ENCODE measurements around the gene ASGR2. TPM values are rescaled to one million over a fixed set of nuclear protein-coding genes. Genes with fewer than 3 reads are reported as not detected.

ASGR2 gene
- total and polyA plus RNA-seq, 8 donors, result 0.73 to 2.2 (median 1.4) TPM; not detected in 5

- Histone ChIP-seq H3K27ac (no peak overlapping the region), H3K4me3 (no peak overlapping the region), H3K4me1 (peaks cover 0 to 26% (median 12%) of the 10 kb centered on the region in 4 donors), H3K27me3 (peaks cover 0 to 91% (median 14%) of the 10 kb centered on the region in 3 donors), H3K9me3 (no peaks in the 10 kb centered on the region), H3K36me3 (no peaks in the 10 kb centered on the region)
- DNase-seq, result no peak
- no peak for TF ChIP-seq POLR2AphosphoS5 (IDR thresholded peaks at IDR 0.05)
- TF ChIP-seq CTCF (IDR thresholded peaks at IDR 0.05), result no peak
- TF ChIP-seq EP300 (IDR thresholded peaks at IDR 0.05), result no peak
- no peak for TF ChIP-seq POLR2A (IDR thresholded peaks at IDR 0.05)
- 33 to 46% (median 43%) methylated on average over 13 of the region's 13 CpGs for WGBS, 5 donors
- intact Hi-C loops (cut with DNase I; ENCODE audit: low total_unique reads), result loop anchor here (2.0 kb wide), 1 partner anchor 85 kb away; no protein-coding TSS in a partner anchor
These were observed 22.7 kb upstream of the ASGR2 start for GRCh38 chr17:7137171-7137943.

- Histone ChIP-seq H3K27me3 (peaks cover 0 to 91% (median 14%) of the 10 kb centered on the region in 3 donors), H3K4me3 (no peak overlapping the region), H3K36me3 (no peaks in the 10 kb centered on the region), H3K4me1 (peaks cover 0 to 23% (median 10%) of the 10 kb centered on the region in 4 donors), H3K9me3 (no peaks in the 10 kb centered on the region), H3K27ac (no peak overlapping the region)
- peak; percentile 86 to 90 for DNase-seq
- WGBS, 5 donors, result 22 to 30% (median 28%) methylated on average over 9 of the region's 9 CpGs
- TF ChIP-seq POLR2A (IDR thresholded peaks at IDR 0.05) (no peak), CTCF (IDR thresholded peaks at IDR 0.05) (peak in 6 of 7 experiments; percentile 52 to 92 (median 86))
- intact Hi-C loops (cut with DNase I; ENCODE audit: low total_unique reads), result loop anchor here (2.0 kb wide), 1 partner anchor 84 kb away; no protein-coding TSS in a partner anchor
These were observed 21.8 kb upstream of the ASGR2 start for GRCh38 chr17:7136266-7136877.

GRCh38 chr17:7133916-7134315, 19.3 kb upstream of the ASGR2 start:
- no peak for TF ChIP-seq EP300 (IDR thresholded peaks at IDR 0.05)
- Histone ChIP-seq H3K4me1 (peaks cover 0 to 23% (median 10%) of the 10 kb centered on the region in 4 donors), H3K4me3 (no peak overlapping the region), H3K27me3 (peaks cover 0 to 91% (median 9%) of the 10 kb centered on the region in 3 donors), H3K36me3 (no peaks in the 10 kb centered on the region), H3K27ac (peak overlapping the region in 1 of 5 donors; percentile 48), H3K9me3 (no peaks in the 10 kb centered on the region)
- WGBS, 5 donors, result 68 to 78% (median 75%) methylated on average over 20 of the region's 20 CpGs
- no peak for DNase-seq
- intact Hi-C loops (cut with DNase I; ENCODE audit: low total_unique reads), result no loop called here

GRCh38 chr17:7133424-7133823, 18.8 kb upstream of the ASGR2 start:
- intact Hi-C loops (cut with DNase I; ENCODE audit: low total_unique reads), result no loop called here
- Histone ChIP-seq H3K36me3 (no peaks in the 10 kb centered on the region), H3K4me3 (no peak overlapping the region), H3K27ac (peak overlapping the region in 2 of 5 donors; percentile 48 to 69), H3K4me1 (peaks cover 0 to 23% (median 10%) of the 10 kb centered on the region in 4 donors), H3K27me3 (peaks cover 0 to 88% (median 9%) of the 10 kb centered on the region in 3 donors), H3K9me3 (no peaks in the 10 kb centered on the region)
- WGBS, 5 donors, result 16 to 27% (median 23%) methylated on average over 8 to 19 of the region's 19 CpGs
- DNase-seq, result peak in 1 of 2 donors; percentile 65
- TF ChIP-seq CTCF (IDR thresholded peaks at IDR 0.05) (no peak), POLR2AphosphoS5 (IDR thresholded peaks at IDR 0.05) (no peak), EP300 (IDR thresholded peaks at IDR 0.05) (no peak), POLR2A (IDR thresholded peaks at IDR 0.05) (no peak)

Measured in stomach (tissue), 9 donors.